ENCODE data around the gene ATRNL1.

Gene ATRNL1

GRCh38 chr10:115674496-115674895 is 581.3 kb downstream of the ATRNL1 start:
- Histone ChIP-seq H3K36me3 (ENCODE audit: control insufficient read depth, low read length) (no peaks in the 10 kb centered on the region), H3K9me2 (replicated peaks; ENCODE audit: control insufficient read depth, low read length) (no peaks in the 10 kb centered on the region; the same call in 1 of the 2 replicates), H3K9me3 (ENCODE audit: control insufficient read depth, insufficient read depth, low read length) (no peaks in the 10 kb centered on the region), H3K4me2 (ENCODE audit: low read length) (no peak overlapping the region), H4K20me1 (ENCODE audit: control insufficient read depth, insufficient read depth, low read depth, low read length) (no peaks in the 10 kb centered on the region), H3K79me2 (ENCODE audit: control insufficient read depth, low read length) (no peaks in the 10 kb centered on the region), H3K27ac (ENCODE audit: low read depth, low read length) (no peak overlapping the region), H3K27me3 (ENCODE audit: control insufficient read depth, low read length) (no peaks in the 10 kb centered on the region), H3K4me3 (ENCODE audit: low read length) (no peak overlapping the region), H3F3A (ENCODE audit: control insufficient read depth, insufficient read depth) (no peaks in the 10 kb centered on the region), H3K4me1 (ENCODE audit: control insufficient read depth, low read length) (no peaks in the 10 kb centered on the region)
- TF ChIP-seq, protein P1, sequence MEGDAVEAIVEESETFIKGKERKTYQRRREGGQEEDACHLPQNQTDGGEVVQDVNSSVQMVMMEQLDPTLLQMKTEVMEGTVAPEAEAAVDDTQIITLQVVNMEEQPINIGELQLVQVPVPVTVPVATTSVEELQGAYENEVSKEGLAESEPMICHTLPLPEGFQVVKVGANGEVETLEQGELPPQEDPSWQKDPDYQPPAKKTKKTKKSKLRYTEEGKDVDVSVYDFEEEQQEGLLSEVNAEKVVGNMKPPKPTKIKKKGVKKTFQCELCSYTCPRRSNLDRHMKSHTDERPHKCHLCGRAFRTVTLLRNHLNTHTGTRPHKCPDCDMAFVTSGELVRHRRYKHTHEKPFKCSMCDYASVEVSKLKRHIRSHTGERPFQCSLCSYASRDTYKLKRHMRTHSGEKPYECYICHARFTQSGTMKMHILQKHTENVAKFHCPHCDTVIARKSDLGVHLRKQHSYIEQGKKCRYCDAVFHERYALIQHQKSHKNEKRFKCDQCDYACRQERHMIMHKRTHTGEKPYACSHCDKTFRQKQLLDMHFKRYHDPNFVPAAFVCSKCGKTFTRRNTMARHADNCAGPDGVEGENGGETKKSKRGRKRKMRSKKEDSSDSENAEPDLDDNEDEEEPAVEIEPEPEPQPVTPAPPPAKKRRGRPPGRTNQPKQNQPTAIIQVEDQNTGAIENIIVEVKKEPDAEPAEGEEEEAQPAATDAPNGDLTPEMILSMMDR (IDR thresholded peaks at IDR 0.05; ENCODE audit: low read depth, low read length, poor library complexity, severe bottlenecking) = no peak
- no peak for TF ChIP-seq EZH2phosphoT487 (IDR thresholded peaks at IDR 0.05; ENCODE audit: borderline replicate concordance, low read length)

GRCh38 chr10:115696747-115697146 is 603.6 kb downstream of the ATRNL1 start:
- no peaks in the 10 kb centered on the region for H3K79me2 ChIP-seq (ENCODE audit: control insufficient read depth, low read length)
- H3K36me3 ChIP-seq (ENCODE audit: control insufficient read depth, low read length) = no peaks in the 10 kb centered on the region
- no peaks in the 10 kb centered on the region for H3K9me3 ChIP-seq (ENCODE audit: control insufficient read depth, insufficient read depth, low read length)
- H3F3A ChIP-seq (ENCODE audit: control insufficient read depth, insufficient read depth) = no peaks in the 10 kb centered on the region
- no peaks in the 10 kb centered on the region for H4K20me1 ChIP-seq (ENCODE audit: control insufficient read depth, insufficient read depth, low read depth, low read length)
- H3K4me3 ChIP-seq (ENCODE audit: low read length) = no peak overlapping the region
- H3K27ac ChIP-seq (ENCODE audit: low read depth, low read length) = no peak overlapping the region
- H3K4me1 ChIP-seq (ENCODE audit: control insufficient read depth, low read length) = no peaks in the 10 kb centered on the region
- TF ChIP-seq EZH2phosphoT487 (IDR thresholded peaks at IDR 0.05; ENCODE audit: borderline replicate concordance, low read length) = no peak
- TF ChIP-seq, protein P1 (IDR thresholded peaks at IDR 0.05; ENCODE audit: low read depth, low read length, poor library complexity, severe bottlenecking) = no peak
- H3K4me2 ChIP-seq (ENCODE audit: low read length) = no peak overlapping the region
- H3K9me2 ChIP-seq (replicated peaks; ENCODE audit: control insufficient read depth, low read length) = no peaks in the 10 kb centered on the region
- no peaks in the 10 kb centered on the region for H3K27me3 ChIP-seq (ENCODE audit: control insufficient read depth, low read length)

DNA sequence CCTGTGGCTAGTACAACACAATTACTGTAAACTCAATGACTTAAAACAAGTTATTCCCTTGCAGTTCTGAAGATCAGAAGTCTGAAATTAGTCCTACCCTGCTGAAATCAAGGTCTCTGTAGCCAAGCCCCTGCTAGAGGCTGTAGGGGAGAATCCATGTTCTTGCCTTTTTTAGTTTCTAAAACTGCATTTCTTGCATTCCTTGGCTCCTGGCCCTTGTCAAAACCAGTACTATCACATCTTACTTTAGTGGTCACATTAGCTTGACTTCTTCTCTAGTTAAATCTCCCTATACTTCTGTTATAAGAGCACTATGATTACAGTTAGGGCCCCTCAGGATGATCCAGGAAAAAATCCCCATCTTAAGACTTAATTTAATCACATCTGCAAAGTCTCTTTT is 612.9 kb downstream of the ATRNL1 start:
- Histone ChIP-seq H4K20me1 (ENCODE audit: control insufficient read depth, insufficient read depth, low read depth, low read length) (no peaks in the 10 kb centered on the region), H3K9me2 (replicated peaks; ENCODE audit: control insufficient read depth, low read length) (no peaks in the 10 kb centered on the region), H3K27me3 (ENCODE audit: control insufficient read depth, low read length) (no peaks in the 10 kb centered on the region), H3F3A (ENCODE audit: control insufficient read depth, insufficient read depth) (no peaks in the 10 kb centered on the region), H3K4me1 (ENCODE audit: control insufficient read depth, low read length) (no peaks in the 10 kb centered on the region), H3K27ac (ENCODE audit: low read depth, low read length) (no peak overlapping the region), H3K4me3 (ENCODE audit: low read length) (no peak overlapping the region), H3K9me3 (ENCODE audit: control insufficient read depth, insufficient read depth, low read length) (no peaks in the 10 kb centered on the region), H3K79me2 (ENCODE audit: control insufficient read depth, low read length) (no peaks in the 10 kb centered on the region), H3K36me3 (ENCODE audit: control insufficient read depth, low read length) (no peaks in the 10 kb centered on the region), H3K4me2 (ENCODE audit: low read length) (no peak overlapping the region)
- TF ChIP-seq, protein P1 (IDR thresholded peaks at IDR 0.05; ENCODE audit: low read depth, low read length, poor library complexity, severe bottlenecking) = no peak
- TF ChIP-seq EZH2phosphoT487 (IDR thresholded peaks at IDR 0.05; ENCODE audit: borderline replicate concordance, low read length) = no peak

Measured in DOHH2 (cell line).